Measurements from ENCODE around the gene PPP1R7. TPM values are rescaled to one million over a fixed set of nuclear protein-coding genes. Genes with fewer than 3 reads are reported as not detected.

The PPP1R7 gene, protein sequence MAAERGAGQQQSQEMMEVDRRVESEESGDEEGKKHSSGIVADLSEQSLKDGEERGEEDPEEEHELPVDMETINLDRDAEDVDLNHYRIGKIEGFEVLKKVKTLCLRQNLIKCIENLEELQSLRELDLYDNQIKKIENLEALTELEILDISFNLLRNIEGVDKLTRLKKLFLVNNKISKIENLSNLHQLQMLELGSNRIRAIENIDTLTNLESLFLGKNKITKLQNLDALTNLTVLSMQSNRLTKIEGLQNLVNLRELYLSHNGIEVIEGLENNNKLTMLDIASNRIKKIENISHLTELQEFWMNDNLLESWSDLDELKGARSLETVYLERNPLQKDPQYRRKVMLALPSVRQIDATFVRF
- 50.3 and 54.3 TPM in 2 replicates for total RNA-seq

DNA sequence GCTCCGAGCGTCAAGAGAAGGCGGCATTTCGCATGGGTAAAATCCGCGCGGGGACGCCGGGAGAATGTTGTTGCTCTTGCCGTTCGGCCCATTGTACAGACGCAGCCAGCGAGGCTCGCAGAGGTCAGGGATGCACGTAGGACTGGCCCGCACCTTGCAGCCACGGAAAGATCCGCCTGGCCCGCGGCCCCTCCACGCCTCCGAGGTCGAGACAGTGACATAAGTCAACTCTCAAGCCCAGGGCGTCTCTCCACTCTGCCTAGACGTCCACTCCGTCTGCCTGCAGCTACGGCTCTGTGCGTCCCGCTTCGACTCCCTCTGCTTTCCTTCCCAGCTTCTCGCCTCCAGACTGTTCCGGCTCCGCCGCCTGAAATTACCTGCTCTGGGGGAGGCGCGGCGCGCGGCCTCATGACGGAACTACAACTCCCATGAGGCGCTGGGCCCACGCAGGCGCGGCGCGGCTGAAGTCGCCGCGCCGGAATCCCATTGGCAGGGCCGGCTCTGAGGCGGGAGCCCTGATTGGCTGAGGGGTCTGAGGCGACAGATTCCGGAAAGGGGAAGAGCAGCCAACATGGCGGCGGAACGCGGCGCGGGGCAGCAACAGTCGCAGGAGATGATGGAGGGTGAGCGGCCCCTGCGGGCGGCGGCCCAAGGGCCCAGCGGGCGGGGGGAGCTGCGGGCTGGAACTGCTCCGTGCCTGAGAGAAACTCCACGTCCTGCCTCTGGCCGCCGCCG lies at the start of gene PPP1R7:
PPP1R7 (plus strand) TSS at position 543 of the 735 bp plus-strand sequence; CDS start at position 572, 29 bp downstream.

DNA sequence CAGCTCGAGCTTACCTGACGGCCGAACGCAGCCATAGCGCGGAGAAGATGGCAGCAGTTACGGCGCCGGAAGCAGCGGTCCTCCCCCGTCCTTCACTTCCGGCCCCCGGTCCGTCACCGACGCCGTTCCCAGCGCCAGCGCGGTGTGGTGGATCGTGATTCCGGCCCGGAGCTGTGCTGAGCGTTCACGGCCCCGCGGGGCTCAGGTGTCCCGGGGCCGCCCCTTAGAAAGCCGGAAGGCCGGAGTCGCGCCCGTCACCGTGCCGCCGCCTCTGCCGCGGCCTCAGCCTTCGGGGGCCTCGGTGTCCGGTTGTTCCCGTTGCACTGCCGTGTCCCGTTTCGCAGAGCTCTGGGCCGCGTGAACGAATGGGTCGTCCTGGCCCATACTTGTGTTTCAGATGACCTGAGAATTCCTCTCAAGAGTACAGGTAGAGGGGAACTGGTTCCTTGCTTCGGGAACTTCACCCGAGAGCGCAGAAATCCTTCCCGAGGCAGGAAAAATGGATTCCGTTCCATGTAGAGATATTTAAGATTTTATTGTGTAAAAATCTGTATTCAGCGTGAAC lies 47.9 kb upstream of the PPP1R7 start, which contains the start of gene MTERF4:
MTERF4 (minus strand) TSS at position 49 of the 565 bp plus-strand sequence; CDS start at position 35, 14 bp downstream.

DNA sequence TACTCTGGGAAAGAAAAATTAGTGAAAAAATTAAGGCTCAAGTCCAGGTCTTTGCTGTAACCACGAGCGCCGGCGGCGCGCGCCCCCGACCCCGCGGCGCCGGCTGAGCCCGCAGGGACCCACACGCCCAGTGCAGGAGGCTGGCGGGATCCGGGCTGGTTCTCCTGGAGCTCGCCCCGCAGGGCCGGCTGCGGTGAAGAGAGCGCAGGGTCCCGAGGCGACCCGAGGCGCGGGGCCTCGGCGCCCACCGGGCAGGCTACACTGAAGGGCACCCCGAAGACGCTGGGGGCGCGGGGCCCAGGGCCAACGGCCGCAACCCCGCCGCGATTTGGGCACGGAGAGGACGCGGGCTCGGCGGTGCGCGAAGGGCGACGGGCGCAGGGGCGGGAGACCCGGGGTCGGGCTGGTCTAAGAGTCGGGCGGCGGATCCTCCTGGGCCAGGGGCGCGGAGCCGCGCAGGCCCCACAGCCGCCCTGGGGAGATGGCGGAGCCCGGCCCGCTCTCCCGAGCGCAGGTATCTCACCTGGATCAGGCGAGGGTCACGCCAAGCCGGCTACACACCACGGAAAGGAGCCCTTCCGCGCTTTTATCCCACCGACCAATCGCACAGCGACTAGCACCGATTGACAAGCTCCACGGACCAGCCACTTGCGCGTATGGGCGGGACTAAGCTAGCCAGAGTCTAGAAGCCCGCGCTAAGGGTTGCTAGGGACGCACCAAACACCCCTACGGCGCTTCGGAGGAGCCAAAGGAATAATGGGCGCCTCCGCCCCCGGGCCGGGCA lies 1.2 kb upstream of the PPP1R7 start, which contains the start of gene PASK:
PASK (minus strand) TSS at position 582 of the 784 bp plus-strand sequence. CDS start 6,440 bp downstream, outside the sequence.

DNA sequence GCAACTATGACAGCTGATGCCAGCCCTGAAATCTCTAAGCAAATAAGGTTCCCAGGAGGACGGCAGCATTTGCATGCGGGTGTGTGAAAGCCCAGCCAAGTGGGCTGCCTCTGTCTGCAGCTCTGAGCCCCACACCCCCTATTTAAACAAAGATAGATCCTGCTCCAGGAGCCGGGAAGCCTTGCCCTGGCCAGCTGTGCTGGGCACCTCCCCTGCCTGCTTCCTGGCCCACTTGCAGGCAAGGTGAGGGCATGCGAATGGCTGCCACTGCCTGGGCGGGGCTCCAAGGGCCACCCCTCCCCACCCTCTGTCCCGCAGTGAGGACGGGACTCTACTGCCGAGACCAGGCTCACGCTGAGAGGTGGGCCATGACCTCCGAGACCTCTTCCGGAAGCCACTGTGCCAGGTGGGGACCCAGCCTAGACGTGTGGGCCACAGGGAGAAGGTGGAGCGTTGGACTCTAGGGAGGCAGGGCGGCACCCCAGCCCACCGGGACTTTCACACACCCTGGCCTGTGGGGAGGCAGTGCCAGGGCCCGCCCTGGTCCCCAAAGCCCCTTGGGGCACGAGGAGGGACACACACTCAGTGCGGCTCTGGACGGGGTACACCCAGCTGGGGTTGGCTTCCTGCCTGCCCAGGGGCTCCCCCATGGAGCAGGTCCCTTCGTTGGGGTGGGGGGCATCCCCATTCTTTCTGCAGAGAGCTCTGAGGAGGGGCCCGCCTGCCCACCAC lies 38.3 kb downstream of the PPP1R7 start, which contains the start of gene ANO7:
ANO7 (plus strand) TSS at position 317 of the 732 bp plus-strand sequence. CDS start 1,387 bp downstream, outside the sequence.

Other genes starting within 250 kb of the PPP1R7 start
- gene CROCC2, start 244.1 kb upstream of the PPP1R7 start, total RNA-seq, result not detected in 2 replicates
- gene SNED1, start 151.8 kb upstream of the PPP1R7 start, total RNA-seq, result 0.14 and 0.30 TPM in 2 replicates
- 32.6 and 33.9 TPM in 2 replicates for gene MTERF4, start 48.2 kb upstream of the PPP1R7 start, total RNA-seq
- 1.5 and 6.6 TPM in 2 replicates for gene PASK, start 995 bp upstream of the PPP1R7 start, total RNA-seq
- gene ANO7, start 38.2 kb downstream of the PPP1R7 start, total RNA-seq, result 0.30 and 0.69 TPM in 2 replicates
- gene HDLBP, start 165.2 kb downstream of the PPP1R7 start, total RNA-seq, result 1,376 and 1,531 TPM in 2 replicates
- 451 and 575 TPM in 2 replicates for gene SEPTIN2, start 165.5 kb downstream of the PPP1R7 start, total RNA-seq
- 23.2 and 35.1 TPM in 2 replicates for gene FARP2, start 205.8 kb downstream of the PPP1R7 start, total RNA-seq